Kidney capillary endothelial cell (primary cell): ENCODE data around the gene PLPPR2.
"Not testable (repeated sequence)": the region's sequence is repeated elsewhere in the genome, so short reads cannot be mapped to it uniquely, and the experiment has no call there.

ENCODE experiments used
- DNase-seq: peaks from one replicate; pipeline ENCODE4 v3.0.0-alpha.2; 2018; ENCODE audit warnings: low spot score

The PLPPR2 gene

DNA sequence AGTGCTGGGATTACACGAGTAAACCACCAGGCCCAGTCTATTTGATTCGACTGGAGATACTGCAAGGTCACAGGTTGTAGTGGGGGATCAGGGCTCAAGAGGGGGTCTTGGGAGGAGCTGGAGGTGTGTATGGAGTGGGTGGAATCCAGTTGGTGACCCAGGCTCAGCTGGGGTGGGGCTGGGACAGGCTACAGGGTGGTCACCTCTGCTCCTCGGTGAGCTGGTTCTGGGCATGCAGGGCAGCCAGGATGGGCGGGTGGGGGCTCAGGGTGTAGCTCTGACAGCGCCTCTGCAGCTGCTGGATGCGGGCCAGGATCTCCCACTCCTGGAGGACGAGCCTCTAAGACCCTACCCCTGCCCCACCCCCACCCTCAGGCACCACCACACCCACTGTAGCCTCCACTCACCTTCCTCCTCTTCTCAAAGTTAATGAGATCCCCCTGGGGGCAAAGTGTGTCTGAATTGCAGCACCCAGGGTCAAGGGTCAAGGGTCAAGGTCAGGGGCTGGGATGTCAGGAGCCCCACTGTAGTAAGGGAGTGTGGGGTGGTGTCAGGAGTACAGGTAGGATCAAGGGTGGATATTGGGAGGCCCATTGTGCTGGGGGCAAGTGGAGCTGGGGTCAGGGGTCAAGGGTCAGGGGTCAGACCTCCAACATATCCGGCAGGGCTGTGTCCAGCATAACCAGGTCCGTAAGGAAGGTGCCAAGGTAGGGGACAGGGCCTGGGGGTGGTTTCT lies 46.7 kb downstream of the PLPPR2 start:
- DNase-seq: no peak

DNA sequence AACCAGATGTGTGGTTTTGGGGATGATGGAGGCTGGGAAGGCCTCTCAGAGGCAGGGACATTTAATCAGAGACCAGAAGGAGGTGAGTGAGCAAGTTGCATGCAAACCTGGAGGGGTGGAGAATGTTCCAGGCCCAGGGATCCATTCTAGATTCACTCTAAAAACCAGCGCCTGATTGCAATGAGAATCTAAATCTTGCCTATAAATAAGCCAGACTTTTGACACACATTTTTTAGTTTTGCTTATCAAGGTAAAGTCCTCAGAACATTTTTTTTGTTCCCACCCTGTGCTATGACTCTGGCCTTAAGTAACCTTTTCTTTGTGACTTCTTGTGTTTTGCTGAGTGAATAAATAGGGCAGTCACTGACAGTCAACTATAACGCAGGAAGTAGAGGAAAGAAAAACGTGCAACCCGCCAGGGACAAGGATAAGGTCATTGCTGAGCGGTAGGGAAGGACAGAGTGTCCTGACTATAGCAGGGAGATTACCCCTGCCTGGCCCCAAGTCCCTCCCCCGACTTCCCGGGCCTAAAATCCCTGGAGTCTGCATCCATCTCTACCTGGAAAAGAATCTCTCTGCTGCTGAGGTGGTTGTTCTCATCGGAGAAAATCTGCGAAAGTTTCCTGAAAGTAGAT lies 49.5 kb downstream of the PLPPR2 start:
- no peak for DNase-seq

DNA sequence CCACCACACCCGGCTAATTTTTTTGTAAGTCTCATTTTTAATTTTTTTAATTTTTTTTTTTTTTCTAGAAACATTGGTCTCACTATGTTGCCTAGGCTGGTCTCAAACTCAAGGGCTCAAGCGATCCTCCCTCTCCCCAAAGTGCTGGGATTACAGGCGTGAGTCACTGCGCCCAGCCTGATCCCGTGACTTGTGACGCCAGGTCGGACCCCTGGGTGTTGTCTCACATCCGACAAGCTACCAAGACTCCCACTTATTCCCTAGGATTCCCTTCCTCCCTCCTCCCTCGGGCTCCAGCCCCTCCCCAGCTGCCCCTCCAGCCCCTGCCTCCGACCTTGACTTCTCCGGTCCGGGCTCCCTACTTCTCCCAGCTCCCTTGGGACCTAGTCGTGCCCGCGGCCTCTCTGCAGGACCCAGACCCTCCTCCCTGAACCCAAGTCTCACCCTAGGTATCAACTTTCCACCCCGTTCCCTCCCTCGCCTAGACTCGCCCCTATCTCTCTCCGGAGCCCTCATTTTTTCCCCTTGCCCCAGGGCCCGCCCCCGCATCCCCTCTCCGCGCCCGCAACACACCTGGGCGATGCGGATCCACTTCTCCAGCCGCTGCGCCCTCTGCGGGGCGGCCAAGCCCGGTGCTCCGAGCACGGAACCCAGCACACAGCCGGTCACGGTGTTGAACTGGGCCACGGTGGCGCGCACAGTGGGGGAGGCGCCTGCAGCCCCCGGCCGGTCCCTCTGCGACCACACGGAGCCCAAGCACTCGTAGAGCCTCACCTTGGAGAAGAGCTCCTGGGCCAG lies 50.8 kb downstream of the PLPPR2 start:
- no peak for DNase-seq

DNA sequence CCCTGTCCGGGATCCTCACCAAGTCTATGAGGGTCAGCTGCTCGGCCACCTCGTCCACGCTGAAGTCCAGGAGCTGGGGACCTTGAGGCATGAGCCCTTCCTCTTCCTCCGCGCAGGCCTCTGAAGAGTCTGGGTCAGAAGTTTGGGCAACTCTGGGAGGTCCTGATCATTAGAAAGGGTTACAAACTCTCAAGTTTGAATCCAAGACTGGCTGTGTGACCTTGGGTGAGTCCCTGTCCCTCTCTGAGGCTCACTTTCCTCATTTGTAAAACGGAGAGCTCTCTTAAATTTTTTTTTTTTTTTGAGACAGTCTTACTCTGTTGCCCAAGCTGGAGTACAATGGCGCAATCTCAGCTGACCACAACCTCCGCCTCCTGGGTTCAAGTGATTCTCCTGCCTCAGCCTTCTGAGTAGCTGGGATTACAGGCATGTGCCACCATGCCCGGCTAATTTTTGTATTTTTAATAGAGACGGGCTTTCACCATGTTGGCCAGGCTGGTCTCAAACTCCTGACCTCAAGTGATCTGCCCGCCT lies 51.5 kb downstream of the PLPPR2 start:
- not testable (repeated sequence) for DNase-seq

DNA sequence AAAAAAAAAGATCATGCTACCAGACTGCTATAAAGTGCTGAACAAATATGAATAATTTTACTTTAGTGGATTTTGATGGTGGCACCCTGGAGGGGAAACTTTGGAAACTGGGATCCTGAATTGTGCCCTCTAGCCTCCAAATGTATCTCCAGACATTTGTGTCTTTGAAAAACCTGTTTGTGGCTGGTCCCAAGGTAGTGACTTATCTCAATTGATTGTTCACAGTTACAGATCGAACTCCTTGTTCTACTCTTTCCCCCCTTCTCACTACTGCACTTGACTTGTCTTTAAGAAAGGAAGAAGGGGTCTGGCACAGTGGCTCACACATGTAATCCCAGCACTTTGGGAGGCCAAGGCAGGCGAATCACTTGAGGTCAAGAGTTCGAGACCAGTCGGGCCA lies 53.4 kb downstream of the PLPPR2 start:
- no peak for DNase-seq

DNA sequence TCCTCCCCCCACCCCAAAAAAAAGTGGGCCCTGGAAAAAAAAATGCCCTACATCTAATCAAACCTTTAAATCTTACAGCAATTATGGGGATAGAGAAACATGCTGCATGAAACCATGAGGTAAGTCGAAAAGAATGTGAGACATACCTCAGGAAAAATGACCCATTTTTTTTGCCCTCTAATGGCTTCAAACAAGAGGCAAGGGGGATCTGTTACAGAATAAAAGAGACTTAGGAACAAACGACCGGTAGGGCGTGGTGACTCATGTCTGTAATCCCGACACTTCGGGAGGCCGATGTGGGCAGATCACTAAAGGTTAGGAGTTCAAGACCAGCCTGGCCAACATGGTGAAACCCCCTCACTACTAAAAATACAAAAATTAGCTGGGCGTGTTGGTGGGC lies 55.5 kb downstream of the PLPPR2 start:
- no peak for DNase-seq

DNA sequence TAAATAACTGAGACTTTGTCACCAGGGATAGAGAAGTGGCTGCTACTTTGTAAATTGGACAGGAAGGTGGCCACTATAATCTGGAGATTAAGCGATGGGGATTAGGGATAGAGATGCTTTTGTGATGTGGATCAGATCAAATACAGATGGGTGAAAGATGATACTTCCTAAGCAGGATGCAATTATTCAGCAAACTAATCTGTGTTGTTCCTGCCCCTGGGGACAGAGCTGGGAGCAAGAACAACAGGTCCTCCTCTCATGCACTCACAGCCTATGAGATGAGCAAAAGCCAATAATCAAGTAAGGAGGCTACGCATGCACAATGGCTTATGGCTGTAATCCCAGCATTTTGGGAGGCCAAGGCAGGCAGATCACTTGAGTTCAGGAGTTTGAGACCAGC lies 59.3 kb downstream of the PLPPR2 start:
- DNase-seq: no peak
